Endothelial cell of umbilical vein (primary cell): ENCODE results near the gene PKNOX2. TPM values are rescaled to one million over a fixed set of nuclear protein-coding genes. Genes with fewer than 3 reads are reported as not detected.

ENCODE experiments used
- BruUV-seq: library from RNA; stranded (reverse); fragments of 400-500 nt; replicated peaks from 2 replicates; lab custom pipeline; 2021; lab: Mats Ljungman, UMichigan
- CTCF ChIA-PET: fragments of 300-600, 350-600 bp; sonication (Branson Sonifier 250); formaldehyde crosslinking; loops from one replicate; lab custom pipeline; 2021; ENCODE audit warnings: antibody characterized with exemption, inconsistent platforms; lab: Charles Lee
- POLR2A ChIA-PET: fragments of 300-600, 350-600 bp; sonication (Branson Sonifier 250); formaldehyde crosslinking; loops from one replicate; lab custom pipeline; 2021; ENCODE audit warnings: antibody characterized with exemption, inconsistent platforms; lab: Charles Lee
- DNase-seq: peaks from one replicate; pipeline ENCODE4 v3.0.0-alpha.2; 2011; ENCODE audit warnings: low read depth, low spot score
- FAIRE-seq: peaks from 2 replicates; lab custom pipeline; 2011; peaks lifted over from hg19 to GRCh38; lab: Jason Lieb, UNC
- H2AFZ ChIP-seq: 2 replicates; pipeline ENCODE4 v1.6.0; 2012; ENCODE audit warnings: low read depth, low read length, control low read depth, inconsistent platforms
- H3K27ac ChIP-seq: 2 replicates; pipeline ENCODE4 v1.5.1; 2011; ENCODE audit warnings: low read depth, mild to moderate bottlenecking, control low read depth, low read length, moderate library complexity; ENCODE audit not compliant: insufficient read depth
- H3K27me3 ChIP-seq, 2 experiments: 2 replicates each; pipeline versions ENCODE4 v1.6.0 to v1.6.1; 2011; ENCODE audit warnings: low read length in 2 of 2, mixed read lengths in 1 of 2; ENCODE audit not compliant: control insufficient read depth in 2 of 2, insufficient read depth in 2 of 2
- H3K36me3 ChIP-seq, 2 experiments: 2 replicates in 1 of 2; 3 replicates in 1 of 2; pipeline ENCODE4 v1.5.1; 2011; ENCODE audit warnings: low read length in 2 of 2, mild to moderate bottlenecking in 1 of 2, moderate library complexity in 1 of 2; ENCODE audit not compliant: control insufficient read depth in 2 of 2, insufficient read depth in 2 of 2; ENCODE audit errors: extremely low read depth in 1 of 2
- H3K4me1 ChIP-seq: 3 replicates; pipeline ENCODE4 v1.5.1; 2011; ENCODE audit warnings: mild to moderate bottlenecking, low read length; ENCODE audit not compliant: control insufficient read depth, insufficient read depth; ENCODE audit errors: extremely low read depth
- H3K4me2 ChIP-seq: 2 replicates; pipeline ENCODE4 v1.6.1; 2011; ENCODE audit warnings: low read length, control low read depth, mixed read lengths; ENCODE audit not compliant: insufficient read depth
- H3K4me3 ChIP-seq, 3 experiments: fragments of 200-600 bp in 1 of 3; sonication (generic), shearing (Covaris generic) in 1 of 3; replicated peaks in 1 of 3; 2 replicates each; pipeline ENCODE4 v1.5.1; 2011 to 2016; ENCODE audit warnings: control low read depth in 3 of 3, low read length in 3 of 3, mild to moderate bottlenecking in 2 of 3, inconsistent platforms in 1 of 3, low read depth in 1 of 3, moderate library complexity in 1 of 3; ENCODE audit not compliant: insufficient read depth in 1 of 3
- H3K79me2 ChIP-seq: 2 replicates; pipeline ENCODE4 v1.6.0; 2012; ENCODE audit warnings: low read length, inconsistent platforms; ENCODE audit not compliant: control insufficient read depth, insufficient read depth
- H3K9ac ChIP-seq: replicated peaks from 2 replicates; pipeline ENCODE3; 2011; ENCODE audit warnings: low read length, control low read depth; ENCODE audit not compliant: insufficient read depth; ENCODE audit errors: extremely low read depth
- H3K9me1 ChIP-seq: replicated peaks from 3 replicates; pipeline ENCODE4 v1.6.0; 2011; ENCODE audit warnings: mild to moderate bottlenecking, low read length; ENCODE audit not compliant: control insufficient read depth, insufficient read depth; ENCODE audit errors: extremely low read depth
- H3K9me3 ChIP-seq: replicated peaks from 2 replicates; pipeline ENCODE4 v1.5.1; 2012; ENCODE audit warnings: low read length, inconsistent platforms; ENCODE audit not compliant: control insufficient read depth, insufficient read depth
- H4K20me1 ChIP-seq: replicated peaks from 2 replicates; pipeline ENCODE3; 2011; ENCODE audit warnings: mild to moderate bottlenecking, low read length; ENCODE audit not compliant: control insufficient read depth, insufficient read depth; ENCODE audit errors: extremely low read depth
- CTCF ChIP-seq, 2 donors: IDR thresholded peaks; 1 replicate in 1 of 2; 2 replicates in 1 of 2; pipeline ENCODE4 v1.5.1; 2011; ENCODE audit warnings: low read length in 2 of 2, mild to moderate bottlenecking in 2 of 2, moderate library complexity in 2 of 2, control low read depth in 1 of 2, inconsistent platforms in 1 of 2, low read depth in 1 of 2; ENCODE audit not compliant: insufficient read depth in 1 of 2; ENCODE audit errors: extremely low read depth in 1 of 2
- EZH2 ChIP-seq: IDR thresholded peaks from 2 replicates; pipeline ENCODE4 v1.6.1; 2012; ENCODE audit warnings: borderline replicate concordance, low read depth, mild to moderate bottlenecking, moderate library complexity, low read length, inconsistent platforms; ENCODE audit not compliant: severe bottlenecking
- FOS ChIP-seq: IDR thresholded peaks from 2 replicates; pipeline ENCODE4 v1.6.1; 2011; ENCODE audit warnings: mild to moderate bottlenecking, low read length, moderate library complexity, borderline replicate concordance; ENCODE audit not compliant: insufficient read depth
- GATA2 ChIP-seq: IDR thresholded peaks from 2 replicates; pipeline ENCODE4 v1.7.0; 2011; ENCODE audit warnings: low read depth, mild to moderate bottlenecking, moderate library complexity, mixed read lengths, low read length; ENCODE audit not compliant: insufficient read length, insufficient read depth
- JUN ChIP-seq: IDR thresholded peaks from 2 replicates; pipeline ENCODE4 v1.6.1; 2011; ENCODE audit warnings: borderline replicate concordance, low read depth; ENCODE audit not compliant: insufficient read length, insufficient read depth
- MYC ChIP-seq: IDR thresholded peaks from one replicate; pipeline ENCODE4 v1.6.1; 2011; ENCODE audit warnings: mild to moderate bottlenecking, low read depth, low read length
- POLR2A ChIP-seq: IDR thresholded peaks from 2 replicates; pipeline ENCODE4 v1.6.1; 2012; ENCODE audit warnings: low read depth, mild to moderate bottlenecking, control low read depth, low read length
- POLR2AphosphoS5 ChIP-seq: IDR thresholded peaks from 2 replicates; pipeline ENCODE4 v1.6.1; 2012; ENCODE audit warnings: low read depth, mild to moderate bottlenecking, control low read depth, low read length, moderate library complexity; ENCODE audit not compliant: insufficient read depth
- dilution Hi-C: fragments of 300-500 bp; cut with MboI; formaldehyde crosslinking; loops from one replicate; pipeline ENCODE4 v1.15.0; 2019; ENCODE audit warnings: low sequenced_read_pairs; ENCODE audit not compliant: extremely low pct_ligation_motif_present
- intact Hi-C: fragments of 100-400 bp; cut with micrococcal nuclease; formaldehyde crosslinking; loops from one replicate; pipeline ENCODE4 v1.10.0; 2022
- polyA plus RNA-seq, 4 experiments: library from polyadenylated mRNA; depleted of rRNA in 3 of 4; stranded (reverse) in 3 of 4; unstranded in 1 of 4; fragments of >200 nt; gene quantifications; 2 replicates each; pipeline versions ENCODE4 v1.2.1 to v1.2.3, GENCODE V29; 2011 to 2012; ENCODE audit warnings: missing spikeins in 1 of 4
- total RNA-seq: library from RNA; stranded (reverse); gene quantifications from 2 replicates; pipeline ENCODE4 v1.2.3, GENCODE V29; 2021
- TF ChIP-seq, protein P1 (sequence below): IDR thresholded peaks from 2 replicates; pipeline ENCODE4 v1.6.1; 2011; ENCODE audit not compliant: insufficient read depth, insufficient read length

The PKNOX2 gene
- total and polyA plus RNA-seq, 2 donors (not counting 3 experiments of a cell fraction or from before 2014, with no cell fraction given), result 0.11 to 0.91 TPM

GRCh38 chr11:125253795-125254525 lies 89.4 kb downstream of the PKNOX2 start:
- no peak overlapping the region for H2AFZ ChIP-seq
- BruUV-seq, result no TSS peak
- ChIA-PET CTCF (interaction anchor here (0.9 kb wide), 1 partner anchor 92 kb away, joined by 3 read pairs; no protein-coding TSS in a partner anchor), POLR2A (no interaction called here)
- DNase-seq (no peak), FAIRE-seq (no peak)
- no peaks in the 10 kb centered on the region for H3K9me3 ChIP-seq
- TF ChIP-seq EZH2 (no peak), FOS (no peak), JUN (no peak), MYC (no peak), POLR2AphosphoS5 (no peak), POLR2A (no peak), GATA2 (no peak), CTCF (IDR thresholded peaks at IDR 0.05; ENCODE audit: extremely low read depth in 1 of 2, insufficient read depth in 1 of 2, low read depth in 1 of 2, low read length in 2 of 2) (no peak)
- TF ChIP-seq, protein P1, sequence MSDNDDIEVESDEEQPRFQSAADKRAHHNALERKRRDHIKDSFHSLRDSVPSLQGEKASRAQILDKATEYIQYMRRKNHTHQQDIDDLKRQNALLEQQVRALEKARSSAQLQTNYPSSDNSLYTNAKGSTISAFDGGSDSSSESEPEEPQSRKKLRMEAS, result no peak
- no peak overlapping the region for H3K4me2 ChIP-seq
- H3K36me3 ChIP-seq, result no peaks in the 10 kb centered on the region
- no peak overlapping the region for H3K9ac ChIP-seq
- peaks cover 3 to 4% of the 10 kb centered on the region in 2 experiments for H3K27me3 ChIP-seq
- no peaks in the 10 kb centered on the region for H3K4me1 ChIP-seq
- H3K4me3 ChIP-seq, result no peak overlapping the region
- no peak overlapping the region for H3K27ac ChIP-seq
- intact Hi-C loops (no loop called here), dilution Hi-C loops (no loop called here)
- no peaks in the 10 kb centered on the region for H3K79me2 ChIP-seq
- H3K9me1 ChIP-seq, result no peaks in the 10 kb centered on the region
- H4K20me1 ChIP-seq, result no peaks in the 10 kb centered on the region
